ENCODE measurements around the gene PGAM2. TPM values are rescaled to one million over a fixed set of nuclear protein-coding genes. Genes with fewer than 3 reads are reported as not detected.
A peak's percentile ranks its signal among the peaks of the same experiment; 100 is the strongest.

Gene PGAM2
- total and polyA plus RNA-seq, 8 donors: 0.49 to 6.7 (median 0.65) TPM; not detected in 1

- intact Hi-C loops (cut with DNase I): no loop called here
- FAIRE-seq (no peak), ATAC-seq (peak; percentile 43 to 78 (median 66)), DNase-seq (peak; percentile 60 to 88 (median 72))
- Histone ChIP-seq H3K9me3 (no peaks in the 10 kb centered on the region), H3K4me1 (peaks cover 0 to 3% (median 0%) of the 10 kb centered on the region in 3 donors), H3K27ac (no peak overlapping the region), H3K36me3 (peaks cover 0 to 33% (median 13%) of the 10 kb centered on the region in 3 donors), H3K27me3 (no peaks in the 10 kb centered on the region), H3K4me3 (no peak overlapping the region)
- 88 to 93% methylated on average over 20 of the region's 20 CpGs for WGBS, 2 donors
- TF ChIP-seq CTCF (IDR thresholded peaks at IDR 0.05): no peak
These were observed 10.9 kb upstream of the PGAM2 start for GRCh38 chr7:44076101-44076895.

- Histone ChIP-seq H3K4me1 (no peaks in the 10 kb centered on the region), H3K27ac (no peak overlapping the region), H3K4me3 (no peak overlapping the region), H3K27me3 (no peaks in the 10 kb centered on the region), H3K36me3 (peaks cover 0 to 33% (median 13%) of the 10 kb centered on the region in 3 donors), H3K9me3 (no peaks in the 10 kb centered on the region)
- intact Hi-C loops (cut with DNase I): no loop called here
- no peak for FAIRE-seq
- peak in 1 of 6 donors; percentile 40 for DNase-seq
- no peak for ATAC-seq
- 95 to 96% methylated on average over 17 of the region's 17 CpGs for WGBS, 2 donors
- no peak for TF ChIP-seq CTCF (IDR thresholded peaks at IDR 0.05)
These were observed 10.1 kb upstream of the PGAM2 start for GRCh38 chr7:44075296-44076075.

- WGBS, 2 donors: 89 to 93% methylated on average over 13 of the region's 13 CpGs
- DNase-seq (peak in 2 of 6 donors; percentile 57 to 67), ATAC-seq (peak in 1 of 4 donors; percentile 2), FAIRE-seq (no peak)
- intact Hi-C loops (cut with DNase I): no loop called here
- peak overlapping the region in 2 of 4 donors; percentile 30 to 46 for H3K27ac ChIP-seq
- TF ChIP-seq CTCF (IDR thresholded peaks at IDR 0.05): no peak
- peaks cover 0 to 29% (median 9%) of the 10 kb centered on the region in 3 donors for H3K36me3 ChIP-seq
- no peak overlapping the region for H3K4me3 ChIP-seq
- H3K9me3 ChIP-seq: no peaks in the 10 kb centered on the region
- no peaks in the 10 kb centered on the region for H3K4me1 ChIP-seq
- no peaks in the 10 kb centered on the region for H3K27me3 ChIP-seq
These were observed 9.0 kb upstream of the PGAM2 start for GRCh38 chr7:44074349-44074695.

DNA sequence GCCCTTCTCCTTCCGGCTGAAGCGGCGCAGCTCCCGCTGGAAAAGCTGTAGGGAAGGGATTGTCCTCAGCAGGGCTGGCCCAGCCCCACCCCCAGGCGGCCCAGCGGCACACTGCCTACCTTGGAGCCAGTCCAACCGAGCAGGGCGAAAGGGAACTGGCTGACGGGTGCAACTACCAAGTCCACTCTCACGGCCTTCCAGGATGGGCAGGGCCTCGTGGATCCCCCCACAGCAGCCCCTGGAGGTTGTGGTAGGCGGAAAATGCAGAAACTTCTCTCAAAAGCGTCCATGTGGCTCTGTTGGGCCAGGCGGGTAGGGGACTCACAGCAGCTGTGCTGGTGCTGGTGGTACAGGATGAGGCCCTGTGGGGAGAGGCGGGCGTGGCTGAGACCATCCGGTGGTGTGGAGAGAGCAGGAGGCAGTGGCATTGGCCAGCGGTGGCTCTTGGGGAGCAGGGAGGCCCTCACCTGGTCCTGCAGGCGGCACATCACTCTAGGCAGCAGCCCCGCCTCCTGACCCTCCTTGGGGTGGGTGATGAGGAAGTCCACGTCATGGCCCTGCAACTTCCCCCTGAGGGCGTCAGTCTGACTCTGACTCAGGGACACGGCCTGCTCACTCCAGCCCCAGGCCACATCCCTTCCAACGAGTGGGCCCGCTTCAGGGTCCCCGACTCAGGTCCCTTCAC lies 8.4 kb upstream of the PGAM2 start:
- DNase-seq (peak in 5 of 6 donors; percentile 67 to 86 (median 72)), FAIRE-seq (no peak)
- no peak overlapping the region for H3K4me3 ChIP-seq

More for the DNA sequence above, 8.4 kb upstream of the PGAM2 start:
- H3K36me3 ChIP-seq: peaks cover 0 to 24% (median 9%) of the 10 kb centered on the region in 3 donors
- ATAC-seq: peak; percentile 13 to 77 (median 69)
- no peaks in the 10 kb centered on the region for H3K27me3 ChIP-seq
- H3K9me3 ChIP-seq: no peaks in the 10 kb centered on the region
- H3K27ac ChIP-seq: peak overlapping the region in 2 of 4 donors; percentile 30 to 46
- 70 to 77% methylated on average over 26 of the region's 26 CpGs for WGBS, 2 donors
- H3K4me1 ChIP-seq: no peaks in the 10 kb centered on the region
- TF ChIP-seq CTCF (IDR thresholded peaks at IDR 0.05): no peak
- intact Hi-C loops (cut with DNase I): no loop called here

Measured in pancreas (tissue), 10 donors.